HepG2 (cell line): ENCODE results near the gene BABAM1. TPM values are rescaled to one million over a fixed set of nuclear protein-coding genes. Genes with fewer than 3 reads are reported as not detected.

ENCODE experiments used
- ADNP ChIP-seq: sonication (generic); formaldehyde crosslinking; IDR thresholded peaks from 2 replicates; pipeline ENCODE4 v1.4.0; 2020; ENCODE audit warnings: missing genetic modification reagents
- AGO2 ChIP-seq: fragments of 200-400 bp; formaldehyde crosslinking; optimal IDR thresholded peaks from 2 replicates; pipeline ENCODE3; 2017; ENCODE audit warnings: mild to moderate bottlenecking, low read depth, low read length, moderate library complexity
- BATF2 ChIP-seq: sonication (generic); formaldehyde crosslinking; IDR thresholded peaks from 2 replicates; pipeline ENCODE4 v1.8.0; 2022; ENCODE audit warnings: mild to moderate bottlenecking, missing genetic modification reagents, moderate library complexity
- IKZF5 ChIP-seq: IDR thresholded peaks from 2 replicates; pipeline ENCODE4 v1.6.1; 2018; ENCODE audit warnings: missing genetic modification reagents, mild to moderate bottlenecking, missing compliant biosample characterization
- KAT2B ChIP-seq: fragments of 150-350 bp; IDR thresholded peaks from 2 replicates; pipeline ENCODE4 v1.6.1; 2014; ENCODE audit warnings: low read depth, low read length, borderline replicate concordance
- KDM5B ChIP-seq: sonication (generic); formaldehyde crosslinking; IDR thresholded peaks from 2 replicates; pipeline ENCODE4 v1.4.0; 2020; ENCODE audit warnings: missing genetic modification reagents, mild to moderate bottlenecking, borderline replicate concordance
- MXD4 ChIP-seq: IDR thresholded peaks from 2 replicates; pipeline ENCODE4 v1.6.1; 2016; ENCODE audit warnings: mild to moderate bottlenecking, missing biosample characterization, missing genetic modification reagents
- RARA ChIP-seq: IDR thresholded peaks from 2 replicates; pipeline ENCODE4 v1.6.1; 2016; ENCODE audit warnings: missing genetic modification reagents, missing compliant biosample characterization
- SNRNP70 ChIP-seq: fragments of 200-400 bp; formaldehyde crosslinking; IDR thresholded peaks from 2 replicates; pipeline ENCODE4 v1.6.1; 2017; ENCODE audit warnings: mild to moderate bottlenecking, low read depth, low read length, moderate library complexity
- TAF1 ChIP-seq: sonication (generic); formaldehyde crosslinking; IDR thresholded peaks from 2 replicates; pipeline ENCODE4 v1.4.0; 2020; ENCODE audit warnings: missing genetic modification reagents
- TCF7L2 ChIP-seq: IDR thresholded peaks from 2 replicates; pipeline ENCODE4 v1.6.1; 2011; ENCODE audit warnings: mild to moderate bottlenecking, low read depth, low read length, moderate library complexity
- TOE1 ChIP-seq: sonication (generic); formaldehyde crosslinking; IDR thresholded peaks from 2 replicates; pipeline ENCODE4 v1.4.0; 2020; ENCODE audit warnings: mild to moderate bottlenecking, missing genetic modification reagents
- ZBTB21 ChIP-seq: sonication (generic); formaldehyde crosslinking; IDR thresholded peaks from 2 replicates; pipeline ENCODE4 v1.4.0; 2020; ENCODE audit warnings: missing genetic modification reagents
- ZBTB42 ChIP-seq: sonication (generic); formaldehyde crosslinking; IDR thresholded peaks from 2 replicates; pipeline ENCODE4 v1.5.0; 2020; ENCODE audit warnings: mild to moderate bottlenecking, missing genetic modification reagents
- ZBTB46 ChIP-seq: sonication (generic); formaldehyde crosslinking; IDR thresholded peaks from 2 replicates; pipeline ENCODE4 v1.4.0; 2020; ENCODE audit warnings: mild to moderate bottlenecking, missing genetic modification reagents, borderline replicate concordance
- ZNF780A ChIP-seq: sonication (generic); formaldehyde crosslinking; IDR thresholded peaks from 2 replicates; pipeline ENCODE4 v1.8.0; 2022; ENCODE audit warnings: mild to moderate bottlenecking, missing genetic modification reagents, moderate library complexity
- ZSCAN21 ChIP-seq: sonication (generic); formaldehyde crosslinking; IDR thresholded peaks from 2 replicates; pipeline ENCODE4 v1.8.0; 2022; ENCODE audit warnings: mild to moderate bottlenecking, missing genetic modification reagents, moderate library complexity, borderline replicate concordance
- polyA plus RNA-seq, 8 experiments: library from polyadenylated mRNA; depleted of rRNA in 3 of 8; stranded (reverse) in 7 of 8; unstranded in 1 of 8; fragments of >200 nt; fragmentation: Illumina TruSeq in 4 of 8; extraction: Trizol in 4 of 8; gene quantifications; 2 replicates each; pipeline versions ENCODE4 v1.2.1 to v1.2.3, GENCODE V29; 2011 to 2016; ENCODE audit warnings: low read depth in 4 of 8, missing spikeins in 1 of 8, mixed read lengths in 1 of 8; ENCODE audit not compliant: insufficient read depth in 1 of 8
- total RNA-seq, 5 experiments: library from RNA; depleted of rRNA; stranded (reverse); fragments of >200 nt; fragmentation: Illumina TruSeq; extraction: Trizol; gene quantifications; 2 replicates each; pipeline ENCODE4 v1.2.3, GENCODE V29; 2016; ENCODE audit warnings: low read depth in 1 of 5
- TF ChIP-seq, protein P1 (sequence below): sonication (generic); formaldehyde crosslinking; IDR thresholded peaks from 2 replicates; pipeline ENCODE4 v1.5.1; 2020; ENCODE audit warnings: missing genetic modification reagents, mild to moderate bottlenecking, borderline replicate concordance
- TF ChIP-seq, protein P2 (sequence below): sonication (generic); formaldehyde crosslinking; IDR thresholded peaks from 2 replicates; pipeline ENCODE4 v1.8.0; 2022; ENCODE audit warnings: missing genetic modification reagents, mild to moderate bottlenecking, inconsistent platforms, borderline replicate concordance
- TF ChIP-seq, protein P3 (sequence below): sonication (generic); formaldehyde crosslinking; conservative IDR thresholded peaks from 2 replicates; pipeline ENCODE4 v1.5.0; 2020; ENCODE audit warnings: missing genetic modification reagents

Gene BABAM1
- total and polyA plus RNA-seq, 2 of the 13 experiments (the other 11 are each of a cell fraction or from before 2014, with no cell fraction given) = 70.0 to 82.0 TPM

GRCh38 chr19:17248011-17248776 lies 19.0 kb upstream of the BABAM1 start (continued):
- peak; percentile 87 for TF ChIP-seq ZSCAN21 (CRISPR knock-in tag)
- no peak for TF ChIP-seq ADNP (CRISPR knock-in tag)
- TF ChIP-seq TAF1 (CRISPR knock-in tag) = peak; percentile 28; the same call in 1 of the 2 replicates
- no peak for TF ChIP-seq ZBTB42 (CRISPR knock-in tag)
- TF ChIP-seq KDM5B = peak; percentile 61; the same call in 1 of the 2 replicates
- no peak for TF ChIP-seq SNRNP70
- TF ChIP-seq TCF7L2 = peak; percentile 44; the same call in 1 of the 2 replicates
- 0 out of 2 replicates have a peak, but pooled peaks have one; percentile 55 for TF ChIP-seq TOE1 (CRISPR knock-in tag)
- TF ChIP-seq ZNF780A (CRISPR knock-in tag) = no peak
- 0 out of 2 replicates have a peak, but pooled peaks have one; percentile 10 for TF ChIP-seq ZBTB21 (CRISPR knock-in tag)
- TF ChIP-seq ZBTB46 (CRISPR knock-in tag) = peak; percentile 96; the same call in 1 of the 2 replicates
- peak; percentile 80; the same call in 1 of the 2 replicates for TF ChIP-seq IKZF5
- 0 out of 2 replicates have a peak, but pooled peaks have one; percentile 59 for TF ChIP-seq MXD4 (CRISPR knock-in tag)
- no peak for TF ChIP-seq BATF2 (CRISPR knock-in tag)
- TF ChIP-seq, protein P1, sequence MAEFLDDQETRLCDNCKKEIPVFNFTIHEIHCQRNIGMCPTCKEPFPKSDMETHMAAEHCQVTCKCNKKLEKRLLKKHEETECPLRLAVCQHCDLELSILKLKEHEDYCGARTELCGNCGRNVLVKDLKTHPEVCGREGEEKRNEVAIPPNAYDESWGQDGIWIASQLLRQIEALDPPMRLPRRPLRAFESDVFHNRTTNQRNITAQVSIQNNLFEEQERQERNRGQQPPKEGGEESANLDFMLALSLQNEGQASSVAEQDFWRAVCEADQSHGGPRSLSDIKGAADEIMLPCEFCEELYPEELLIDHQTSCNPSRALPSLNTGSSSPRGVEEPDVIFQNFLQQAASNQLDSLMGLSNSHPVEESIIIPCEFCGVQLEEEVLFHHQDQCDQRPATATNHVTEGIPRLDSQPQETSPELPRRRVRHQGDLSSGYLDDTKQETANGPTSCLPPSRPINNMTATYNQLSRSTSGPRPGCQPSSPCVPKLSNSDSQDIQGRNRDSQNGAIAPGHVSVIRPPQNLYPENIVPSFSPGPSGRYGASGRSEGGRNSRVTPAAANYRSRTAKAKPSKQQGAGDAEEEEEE (CRISPR knock-in tag) = no peak
- TF ChIP-seq, protein P2, sequence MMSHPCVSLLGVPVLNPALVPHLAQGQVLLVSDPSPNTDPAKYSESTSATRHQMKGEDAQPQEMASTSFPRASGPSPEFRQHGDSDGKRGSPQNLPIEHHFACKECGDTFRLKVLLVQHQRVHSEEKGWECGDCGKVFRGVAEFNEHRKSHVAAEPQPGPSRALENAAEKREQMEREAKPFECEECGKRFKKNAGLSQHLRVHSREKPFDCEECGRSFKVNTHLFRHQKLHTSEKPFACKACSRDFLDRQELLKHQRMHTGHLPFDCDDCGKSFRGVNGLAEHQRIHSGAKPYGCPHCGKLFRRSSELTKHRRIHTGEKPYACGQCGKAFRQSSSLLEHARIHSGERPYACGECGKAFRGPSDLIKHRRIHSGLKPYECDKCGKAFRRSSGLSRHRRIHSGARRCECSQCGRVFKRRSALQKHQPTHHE (CRISPR knock-in tag) = no peak
- peak; percentile 99 for TF ChIP-seq RARA
- TF ChIP-seq, protein P3, sequence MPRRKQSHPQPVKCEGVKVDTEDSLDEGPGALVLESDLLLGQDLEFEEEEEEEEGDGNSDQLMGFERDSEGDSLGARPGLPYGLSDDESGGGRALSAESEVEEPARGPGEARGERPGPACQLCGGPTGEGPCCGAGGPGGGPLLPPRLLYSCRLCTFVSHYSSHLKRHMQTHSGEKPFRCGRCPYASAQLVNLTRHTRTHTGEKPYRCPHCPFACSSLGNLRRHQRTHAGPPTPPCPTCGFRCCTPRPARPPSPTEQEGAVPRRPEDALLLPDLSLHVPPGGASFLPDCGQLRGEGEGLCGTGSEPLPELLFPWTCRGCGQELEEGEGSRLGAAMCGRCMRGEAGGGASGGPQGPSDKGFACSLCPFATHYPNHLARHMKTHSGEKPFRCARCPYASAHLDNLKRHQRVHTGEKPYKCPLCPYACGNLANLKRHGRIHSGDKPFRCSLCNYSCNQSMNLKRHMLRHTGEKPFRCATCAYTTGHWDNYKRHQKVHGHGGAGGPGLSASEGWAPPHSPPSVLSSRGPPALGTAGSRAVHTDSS (CRISPR knock-in tag) = no peak
- peak; percentile 64 for TF ChIP-seq AGO2
- TF ChIP-seq KAT2B = no peak
